Type B pancreatic cell (in vitro differentiated cells): ENCODE measurements around the gene ABHD12. TPM values are rescaled to one million over a fixed set of nuclear protein-coding genes. Genes with fewer than 3 reads are reported as not detected.

ENCODE experiments used
- DNase-seq: peaks from one replicate; pipeline ENCODE4 v3.0.0; 2021; ENCODE audit warnings: mixed read lengths; ENCODE audit not compliant: unreplicated experiment; ENCODE audit errors: extremely low spot score
- H3K27ac Mint-ChIP-seq: 2 replicates; pipeline ENCODE4 v1.8.0; 2021; ENCODE audit warnings: mild to moderate bottlenecking, mixed read lengths
- H3K27me3 Mint-ChIP-seq: 2 replicates; pipeline ENCODE4 v1.8.0; 2021; ENCODE audit warnings: mixed read lengths
- H3K36me3 Mint-ChIP-seq: 2 replicates; pipeline ENCODE4 v1.8.0; 2021; ENCODE audit warnings: mixed read lengths
- H3K4me1 Mint-ChIP-seq: one replicate; pipeline ENCODE4 v1.8.0; 2021; ENCODE audit warnings: mixed read lengths; ENCODE audit not compliant: unreplicated experiment
- H3K4me3 Mint-ChIP-seq: 2 replicates; pipeline ENCODE4 v1.8.0; 2021; ENCODE audit warnings: mild to moderate bottlenecking, mixed read lengths
- H3K9me3 Mint-ChIP-seq: 2 replicates; pipeline ENCODE4 v1.8.0; 2021; ENCODE audit warnings: mixed read lengths
- CTCF ChIP-seq: fragments of 200-600 bp; sonication (generic); conservative IDR thresholded peaks from 2 replicates; pipeline ENCODE4 v1.5.0; 2021; ENCODE audit warnings: antibody characterized with exemption, mild to moderate bottlenecking
- total RNA-seq: library from RNA; stranded (reverse); gene quantifications from 2 replicates; pipeline ENCODE4 v1.2.1, GENCODE V29; 2021; ENCODE audit warnings: low replicate concordance

The ABHD12 gene
- total RNA-seq, 1 donor from 2014 or later: 68.9 TPM

GRCh38 chr20:25281541-25281991 lies 109.1 kb downstream of the ABHD12 start:
- Mint-ChIP-seq H3K4me3 (no peak overlapping the region), H3K36me3 (peaks cover 9% of the 10 kb centered on the region), H3K27ac (no peak overlapping the region), H3K9me3 (no peaks in the 10 kb centered on the region), H3K27me3 (no peaks in the 10 kb centered on the region), H3K4me1 (no peaks in the 10 kb centered on the region)
- no peak for DNase-seq
- no peak for TF ChIP-seq CTCF

GRCh38 chr20:25280574-25281535 lies 109.8 kb downstream of the ABHD12 start:
- no peak for TF ChIP-seq CTCF
- peaks cover 7% of the 10 kb centered on the region for H3K36me3 Mint-ChIP-seq
- no peaks in the 10 kb centered on the region for H3K27me3 Mint-ChIP-seq
- H3K27ac Mint-ChIP-seq: no peak overlapping the region
- H3K4me3 Mint-ChIP-seq: no peak overlapping the region
- no peaks in the 10 kb centered on the region for H3K4me1 Mint-ChIP-seq
- no peak for DNase-seq
- no peaks in the 10 kb centered on the region for H3K9me3 Mint-ChIP-seq

- peaks cover 3% of the 10 kb centered on the region for H3K36me3 Mint-ChIP-seq
- no peak overlapping the region for H3K4me3 Mint-ChIP-seq
- no peak overlapping the region for H3K27ac Mint-ChIP-seq
- H3K9me3 Mint-ChIP-seq: no peaks in the 10 kb centered on the region
- no peaks in the 10 kb centered on the region for H3K4me1 Mint-ChIP-seq
- no peak for DNase-seq
- H3K27me3 Mint-ChIP-seq: no peaks in the 10 kb centered on the region
- TF ChIP-seq CTCF: no peak
Observed at GRCh38 chr20:25280051-25280573, 110.5 kb downstream of the ABHD12 start.

GRCh38 chr20:25279403-25279802 lies 111.2 kb downstream of the ABHD12 start:
- TF ChIP-seq CTCF: no peak
- Mint-ChIP-seq H3K36me3 (peaks cover 3% of the 10 kb centered on the region), H3K9me3 (no peaks in the 10 kb centered on the region), H3K4me3 (no peak overlapping the region), H3K27me3 (no peaks in the 10 kb centered on the region), H3K4me1 (no peaks in the 10 kb centered on the region), H3K27ac (no peak overlapping the region)
- no peak for DNase-seq

- no peak for TF ChIP-seq CTCF
- no peak overlapping the region for H3K27ac Mint-ChIP-seq
- H3K36me3 Mint-ChIP-seq: peaks cover 3% of the 10 kb centered on the region
- H3K4me3 Mint-ChIP-seq: no peak overlapping the region
- DNase-seq: no peak
- H3K4me1 Mint-ChIP-seq: no peaks in the 10 kb centered on the region
- H3K9me3 Mint-ChIP-seq: no peaks in the 10 kb centered on the region
- no peaks in the 10 kb centered on the region for H3K27me3 Mint-ChIP-seq
Observed at GRCh38 chr20:25278636-25279361, 111.8 kb downstream of the ABHD12 start.
